IPS DF 4.7 (cell line): Measurements from ENCODE around the gene KRTAP10-5.
"Not testable (repeated sequence)": the region's sequence is repeated elsewhere in the genome, so short reads cannot be mapped to it uniquely, and the experiment has no call there.

ENCODE experiments used
- DNase-seq: peaks from one replicate; pipeline ENCODE4 v3.0.0-alpha.2; 2013; ENCODE audit warnings: low spot score; ENCODE audit errors: extremely low read depth

Gene KRTAP10-5

DNA sequence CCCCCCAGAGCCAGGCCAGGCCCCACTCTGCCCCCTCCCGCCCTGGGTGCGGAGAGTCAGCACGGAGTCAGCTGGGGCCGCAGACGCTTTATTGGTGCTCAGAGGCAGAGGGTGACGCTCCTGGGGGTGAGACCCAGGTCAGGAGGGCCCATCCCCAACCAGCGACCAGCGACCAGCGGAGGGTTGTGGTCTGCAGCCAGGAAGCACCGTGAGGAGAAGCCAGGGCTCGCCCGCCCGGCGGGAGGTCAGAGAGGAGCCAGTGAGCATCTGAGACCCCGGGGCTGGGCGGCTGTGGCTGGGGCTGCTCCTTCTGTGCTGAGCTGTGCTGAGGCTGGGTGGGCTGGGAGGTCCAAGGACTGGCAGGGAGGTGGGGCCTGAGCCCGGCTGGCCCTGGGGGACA is 30.1 kb downstream of the KRTAP10-5 start:
- not testable (repeated sequence) for DNase-seq

GRCh38 chr21:44549525-44550211 is 30.7 kb downstream of the KRTAP10-5 start:
- DNase-seq = no peak

GRCh38 chr21:44548922-44549321 is 31.5 kb downstream of the KRTAP10-5 start:
- peak; percentile 53 for DNase-seq

DNA sequence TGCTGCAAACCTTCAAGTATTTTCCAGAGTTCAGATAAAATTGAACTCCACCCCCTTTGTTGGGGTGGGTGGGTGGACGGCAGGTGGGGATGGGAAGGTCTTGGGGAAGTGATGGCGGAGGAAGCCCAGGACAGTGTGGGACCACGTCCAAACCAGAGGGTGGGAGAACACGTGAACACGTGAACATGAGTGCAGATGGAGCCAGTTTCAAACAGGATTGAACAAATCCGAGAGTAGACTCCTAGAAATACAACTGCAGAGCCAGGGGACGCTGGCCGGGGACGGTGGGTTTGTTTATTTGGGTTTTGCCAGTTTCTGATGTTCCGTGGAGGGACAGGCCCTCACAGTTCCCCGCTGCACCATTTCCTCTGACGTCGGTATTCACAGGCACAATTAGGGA is 32.0 kb downstream of the KRTAP10-5 start:
- DNase-seq = no peak

GRCh38 chr21:44547656-44548331 is 32.6 kb downstream of the KRTAP10-5 start:
- DNase-seq = no peak

- DNase-seq = no peak
Measured at GRCh38 chr21:44544566-44544965, 35.8 kb downstream of the KRTAP10-5 start.

- no peak for DNase-seq
Measured at GRCh38 chr21:44542716-44543115, 37.7 kb downstream of the KRTAP10-5 start.

GRCh38 chr21:44540741-44541288 is 39.6 kb downstream of the KRTAP10-5 start:
- no peak for DNase-seq

DNA sequence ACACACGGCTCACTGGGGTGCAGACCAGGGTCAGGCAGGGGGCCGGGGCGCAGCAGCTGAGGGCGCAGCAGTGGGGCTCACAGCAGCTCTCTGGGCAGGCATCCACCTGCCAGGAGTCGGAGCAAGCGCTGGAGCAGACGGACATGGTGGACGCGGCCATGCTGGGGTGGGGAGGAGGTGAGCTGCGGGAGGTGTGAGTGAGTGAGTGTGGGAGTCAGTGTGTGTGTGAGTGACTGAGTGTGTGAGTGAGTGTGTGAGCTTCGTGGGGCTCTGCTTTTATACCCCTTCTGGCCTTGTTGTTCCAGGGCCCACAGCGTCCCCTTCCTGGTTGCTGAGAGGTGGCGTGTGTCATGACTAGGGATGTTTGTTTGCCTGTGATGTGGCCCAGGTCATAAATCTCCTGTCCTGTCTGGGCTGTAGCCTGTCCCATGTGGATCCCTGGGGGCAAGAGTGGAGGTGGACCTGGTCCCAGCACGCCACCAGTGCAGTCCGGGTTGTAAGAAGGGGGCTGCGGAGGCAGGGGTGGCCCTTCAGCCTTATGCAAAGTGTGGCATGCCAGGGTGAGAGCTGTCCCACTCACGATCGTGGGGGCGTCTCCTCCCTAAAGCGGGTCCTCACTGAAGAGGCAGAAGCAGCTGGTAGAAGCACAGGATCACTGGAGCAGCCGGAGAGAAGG is 40.3 kb downstream of the KRTAP10-5 start, which contains the start of gene KRTAP10-1:
Gene KRTAP10-1, minus strand, starts transcription at position 205 of the 676 bp plus-strand sequence. Its CDS starts 45 bp downstream, at position 160.
- DNase-seq = no peak

DNA sequence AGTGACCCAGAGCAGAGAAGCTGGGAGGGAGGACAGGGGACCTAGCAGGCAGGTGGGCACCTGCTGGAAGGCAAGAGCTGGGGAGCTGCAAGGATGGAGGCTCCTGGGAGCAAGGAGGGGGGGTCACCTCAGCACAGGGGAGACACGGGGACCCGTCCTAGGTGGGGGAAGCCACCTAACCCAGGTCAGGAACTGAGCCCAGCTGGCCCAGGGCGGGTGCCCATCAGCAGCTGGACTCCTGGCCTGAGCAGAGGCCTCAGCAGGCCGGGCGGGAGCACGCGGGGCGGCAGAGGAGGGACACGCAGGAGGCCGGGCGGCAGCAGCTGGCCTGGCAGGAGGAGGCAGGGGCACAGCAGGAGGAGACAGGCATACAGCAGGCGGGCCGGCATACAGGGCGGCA is 41.4 kb downstream of the KRTAP10-5 start:
- DNase-seq = no peak

GRCh38 chr21:44537930-44538911 is 42.2 kb downstream of the KRTAP10-5 start:
- DNase-seq = no peak

- no peak for DNase-seq
Measured at GRCh38 chr21:44535963-44536362, 44.4 kb downstream of the KRTAP10-5 start.

GRCh38 chr21:44534688-44535087 is 45.7 kb downstream of the KRTAP10-5 start:
- no peak for DNase-seq

GRCh38 chr21:44533891-44534627 is 46.3 kb downstream of the KRTAP10-5 start:
- no peak for DNase-seq

GRCh38 chr21:44533121-44533890 is 47.1 kb downstream of the KRTAP10-5 start:
- no peak for DNase-seq

GRCh38 chr21:44532712-44533111 is 47.7 kb downstream of the KRTAP10-5 start:
- no peak for DNase-seq

DNA sequence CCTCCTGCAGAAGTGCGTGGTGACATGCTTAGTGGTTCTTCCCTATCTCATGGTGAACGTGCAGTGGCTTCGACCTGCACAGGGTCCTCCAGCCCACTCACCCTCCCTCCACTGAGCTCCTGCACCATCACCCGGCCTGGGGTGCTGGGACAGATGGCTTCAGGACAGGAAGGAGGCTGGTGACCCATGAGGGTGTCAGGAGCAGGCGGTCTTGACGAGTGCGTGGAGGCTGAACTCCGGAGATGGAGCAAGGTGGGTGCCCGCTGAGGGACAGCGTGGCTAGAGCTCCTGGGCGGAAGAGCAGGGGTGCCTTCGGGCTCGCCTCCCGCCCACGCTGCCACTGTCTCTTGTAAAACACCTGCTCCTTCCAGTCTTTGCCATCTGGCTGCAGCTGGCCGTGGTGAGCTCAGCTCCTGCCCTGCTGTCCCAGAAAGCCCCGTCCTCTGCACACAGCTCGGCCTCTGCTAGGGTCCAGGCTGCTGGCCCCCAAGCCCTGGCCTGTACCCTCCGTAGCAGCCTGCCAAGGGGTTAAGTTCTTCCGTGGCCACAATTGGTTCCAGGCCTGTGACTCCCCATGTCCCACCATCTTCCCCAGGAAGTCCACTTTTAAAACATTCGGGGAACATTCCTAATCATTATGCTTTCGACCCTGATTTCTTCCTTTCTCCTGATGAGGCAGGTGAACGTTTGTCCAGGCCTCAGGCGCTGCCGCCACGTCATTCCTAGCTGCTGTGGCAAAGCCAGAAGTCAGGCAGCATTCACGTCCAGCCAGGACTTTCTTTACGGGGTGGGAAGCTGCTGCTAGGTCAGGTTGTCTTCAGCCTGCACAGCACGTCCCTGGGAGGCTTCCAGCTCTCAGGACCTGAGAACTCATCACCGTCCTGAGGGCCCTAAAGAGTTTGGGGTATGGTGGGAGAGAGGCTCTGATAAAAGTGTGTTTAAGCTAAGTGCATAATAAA is 48.5 kb downstream of the KRTAP10-5 start:
- DNase-seq = no peak

GRCh38 chr21:44530903-44531605 is 49.4 kb downstream of the KRTAP10-5 start:
- no peak for DNase-seq
